GM12874 (cell line): ENCODE results near the gene EHF.

Experiments
- TF ChIP-seq, protein P1 (sequence below): IDR thresholded peaks from 2 replicates; pipeline ENCODE4 v1.5.1; 2011; ENCODE audit warnings: low read depth, mild to moderate bottlenecking, control low read depth, low read length, moderate library complexity; ENCODE audit not compliant: insufficient read depth

The EHF gene

DNA sequence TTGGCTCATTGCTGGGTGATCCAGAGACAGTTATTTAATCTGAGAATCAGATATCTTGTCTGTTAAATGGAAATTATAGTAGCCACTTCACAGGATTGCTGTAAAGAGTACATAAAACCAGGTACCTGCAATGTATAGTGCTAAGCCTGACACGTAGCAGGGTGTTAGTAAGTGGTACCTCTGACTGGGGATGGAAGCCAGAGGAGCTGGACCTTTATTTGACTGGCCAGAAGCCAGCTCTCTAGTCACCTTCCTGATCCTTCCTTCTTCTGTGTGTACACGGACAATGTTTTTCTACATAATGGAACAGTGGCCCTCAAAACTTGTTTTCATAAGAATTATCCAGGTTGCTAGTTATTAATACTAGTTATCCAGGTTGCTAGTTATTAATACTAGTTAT is 25.5 kb upstream of the EHF start:
- TF ChIP-seq, protein P1, sequence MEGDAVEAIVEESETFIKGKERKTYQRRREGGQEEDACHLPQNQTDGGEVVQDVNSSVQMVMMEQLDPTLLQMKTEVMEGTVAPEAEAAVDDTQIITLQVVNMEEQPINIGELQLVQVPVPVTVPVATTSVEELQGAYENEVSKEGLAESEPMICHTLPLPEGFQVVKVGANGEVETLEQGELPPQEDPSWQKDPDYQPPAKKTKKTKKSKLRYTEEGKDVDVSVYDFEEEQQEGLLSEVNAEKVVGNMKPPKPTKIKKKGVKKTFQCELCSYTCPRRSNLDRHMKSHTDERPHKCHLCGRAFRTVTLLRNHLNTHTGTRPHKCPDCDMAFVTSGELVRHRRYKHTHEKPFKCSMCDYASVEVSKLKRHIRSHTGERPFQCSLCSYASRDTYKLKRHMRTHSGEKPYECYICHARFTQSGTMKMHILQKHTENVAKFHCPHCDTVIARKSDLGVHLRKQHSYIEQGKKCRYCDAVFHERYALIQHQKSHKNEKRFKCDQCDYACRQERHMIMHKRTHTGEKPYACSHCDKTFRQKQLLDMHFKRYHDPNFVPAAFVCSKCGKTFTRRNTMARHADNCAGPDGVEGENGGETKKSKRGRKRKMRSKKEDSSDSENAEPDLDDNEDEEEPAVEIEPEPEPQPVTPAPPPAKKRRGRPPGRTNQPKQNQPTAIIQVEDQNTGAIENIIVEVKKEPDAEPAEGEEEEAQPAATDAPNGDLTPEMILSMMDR = no peak

DNA sequence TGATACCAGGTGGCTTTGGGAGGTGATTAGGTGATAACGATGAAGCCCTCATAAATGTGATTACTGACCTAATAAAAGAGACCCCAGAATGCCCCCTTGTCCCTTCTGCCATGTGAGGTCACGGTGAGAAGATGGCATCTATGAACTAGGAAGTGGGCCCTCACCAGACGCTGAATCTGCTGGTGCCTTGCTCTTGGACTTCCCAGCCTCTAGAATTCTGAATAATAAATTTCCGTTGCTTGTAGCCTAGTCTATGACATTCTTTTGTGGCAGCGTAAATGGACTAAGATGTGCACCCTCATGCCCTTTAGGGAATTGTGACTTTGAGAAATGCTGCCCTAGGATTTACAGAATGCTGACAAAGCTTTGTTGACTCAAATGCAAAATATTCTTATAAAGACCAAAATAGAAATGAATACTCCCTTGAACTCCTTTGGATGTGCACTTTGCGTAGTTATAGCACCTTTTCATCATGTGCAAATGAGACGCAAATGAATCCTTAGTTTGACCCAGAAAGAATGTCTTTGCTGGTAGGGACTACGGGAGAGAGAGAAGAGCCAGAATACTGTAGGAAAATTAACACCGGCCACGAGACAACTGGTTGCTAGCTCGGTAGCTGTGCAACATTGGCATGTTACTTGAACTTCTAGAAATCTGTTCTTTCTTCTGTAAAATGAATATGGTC is 24.8 kb upstream of the EHF start:
- TF ChIP-seq, protein P1 = no peak

DNA sequence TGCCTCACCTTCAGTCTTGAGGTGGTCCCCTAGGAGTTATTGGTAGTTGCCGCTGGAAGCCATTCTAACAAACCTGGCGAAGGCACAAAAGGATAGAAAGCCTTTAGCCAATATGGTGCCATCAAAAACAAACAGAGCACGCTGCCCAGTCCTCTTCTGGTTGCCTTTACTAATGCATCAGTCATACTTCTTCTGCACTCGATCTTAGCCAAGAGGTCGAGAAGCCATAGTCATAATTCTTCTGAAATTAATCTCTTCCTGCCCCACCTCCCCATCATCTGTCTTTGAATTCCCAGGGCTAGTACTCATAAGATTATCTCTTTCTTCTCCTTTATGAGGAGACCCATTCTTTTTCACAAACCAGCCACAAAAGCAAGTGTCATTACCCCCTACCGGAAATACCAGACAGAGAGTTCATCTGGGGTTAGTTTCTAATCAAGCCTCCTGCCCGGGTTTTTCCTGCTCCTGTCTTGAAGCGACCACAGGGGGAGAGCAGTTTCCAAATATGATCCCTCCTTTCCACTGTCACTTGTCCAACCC is 21.4 kb upstream of the EHF start:
- TF ChIP-seq, protein P1 = no peak

DNA sequence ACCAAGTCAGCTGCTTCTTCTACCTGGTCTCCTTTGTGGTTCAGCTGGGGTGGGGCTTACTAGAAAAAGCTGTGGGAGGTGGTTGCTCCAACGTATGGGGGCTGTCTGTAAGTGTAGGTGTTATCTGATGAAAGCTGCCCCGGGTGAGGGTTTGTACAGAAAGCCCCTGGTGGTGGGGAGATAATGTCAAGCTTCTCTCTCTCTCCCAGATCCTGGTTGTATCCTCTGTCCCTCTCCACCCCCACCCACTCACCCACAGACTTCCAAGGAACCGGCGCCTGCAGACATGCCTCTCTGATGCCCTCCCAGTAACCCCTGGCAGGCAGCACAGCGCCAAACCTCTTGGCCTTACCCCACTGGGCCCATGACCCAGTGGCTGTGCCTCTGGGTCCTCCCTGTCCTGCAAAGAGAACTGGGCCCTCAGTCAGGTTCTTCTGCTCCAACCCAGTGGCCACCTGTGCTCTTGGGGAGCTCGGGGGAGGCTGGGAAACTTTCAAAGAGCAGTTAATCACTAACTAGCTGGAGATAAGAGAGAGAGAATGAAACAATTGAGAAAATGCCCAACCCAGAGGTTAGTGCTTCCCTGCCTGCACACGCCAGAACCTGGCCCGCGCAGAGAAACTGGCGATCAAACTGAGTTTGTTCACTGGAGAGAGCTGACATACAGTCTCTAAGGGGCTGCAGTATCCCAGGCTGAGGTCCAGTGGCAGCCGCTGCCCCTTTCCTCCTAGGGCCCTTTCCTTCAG is 20.4 kb upstream of the EHF start:
- TF ChIP-seq, protein P1 = no peak

DNA sequence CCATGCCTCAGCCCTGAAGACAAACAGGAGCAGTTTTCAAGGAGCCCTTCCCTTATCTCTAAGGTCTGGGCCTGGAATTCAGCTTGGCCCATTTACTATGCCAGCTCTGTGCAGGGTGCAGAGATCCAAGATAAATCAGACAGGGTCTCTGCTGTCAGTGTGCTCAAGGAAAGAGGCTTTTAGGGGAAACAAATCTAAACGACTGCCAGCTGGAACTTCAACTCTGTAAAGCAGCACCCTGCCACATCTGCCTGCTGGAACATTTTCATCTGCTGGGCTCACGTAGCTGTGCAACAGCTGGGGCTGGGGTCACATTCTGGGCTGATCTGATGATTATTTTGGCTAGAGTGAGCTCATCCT is 19.8 kb upstream of the EHF start:
- TF ChIP-seq, protein P1 = no peak

DNA sequence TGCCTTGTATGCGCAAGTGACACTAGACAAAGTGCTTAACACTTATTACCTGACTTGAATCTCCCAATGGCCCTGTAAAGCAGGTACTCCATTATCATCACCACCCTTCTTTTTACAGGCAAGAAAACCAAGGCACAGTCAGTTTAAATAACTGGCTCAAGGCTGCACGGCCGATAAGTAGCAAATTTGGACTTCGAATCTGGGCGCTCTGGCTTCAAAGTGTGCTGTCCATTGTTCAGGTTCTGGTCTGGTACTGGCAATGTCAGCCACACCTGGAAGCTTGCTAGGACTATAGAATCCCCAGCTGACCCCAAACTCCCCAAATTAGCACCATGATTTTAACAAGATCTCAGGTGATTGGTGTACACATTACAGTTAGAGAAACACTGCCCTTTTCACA is 19.3 kb upstream of the EHF start:
- TF ChIP-seq, protein P1 = no peak

DNA sequence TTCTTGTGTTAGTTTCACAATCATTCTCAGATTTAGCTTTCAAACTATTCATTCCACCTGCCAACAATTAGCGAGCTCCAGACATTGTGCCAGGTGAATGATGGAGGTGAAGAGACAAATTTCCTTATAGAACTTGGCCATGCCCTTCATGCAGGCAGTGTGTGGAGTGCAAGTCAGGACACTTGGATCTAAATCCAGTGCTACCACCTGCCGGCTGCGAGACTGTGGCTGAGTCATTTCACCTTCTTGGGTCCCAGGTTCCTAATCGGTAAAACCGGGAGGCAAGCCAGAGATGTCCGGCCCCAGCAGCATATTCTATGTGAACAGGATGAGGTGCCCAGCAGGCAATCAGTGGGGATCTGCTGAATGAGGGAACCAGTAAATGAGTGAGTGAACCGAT is 18.6 kb upstream of the EHF start:
- TF ChIP-seq, protein P1 = no peak
